ENCODE results near the gene NACA. TPM values are rescaled to one million over a fixed set of nuclear protein-coding genes. Genes with fewer than 3 reads are reported as not detected.
"Not testable (repeated sequence)": the region's sequence is repeated elsewhere in the genome, so short reads cannot be mapped to it uniquely, and the experiment has no call there.

The NACA gene
- total RNA-seq, 1 donor from 2014 or later = 811 TPM

DNA sequence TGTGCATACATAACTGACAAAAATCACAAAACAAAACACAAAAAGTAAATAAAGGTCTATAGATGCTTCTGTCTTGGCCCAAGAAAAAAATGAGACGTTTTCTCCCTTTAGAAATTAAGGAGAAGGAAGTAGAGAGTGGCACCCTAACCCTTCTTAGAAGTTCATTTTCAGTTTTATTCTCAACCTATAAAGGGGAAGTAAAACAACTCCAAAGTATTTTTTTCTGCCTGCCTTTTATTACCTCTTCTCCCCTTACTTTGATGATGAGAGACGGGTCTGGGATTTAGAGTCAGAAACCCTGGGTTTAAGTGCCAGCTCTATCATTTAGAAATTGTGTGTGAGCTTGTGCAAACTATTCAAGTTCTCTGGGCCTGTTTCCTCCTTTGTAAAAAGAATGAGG lies 24.3 kb upstream of the NACA start:
- TF ChIP-seq, protein P1, sequence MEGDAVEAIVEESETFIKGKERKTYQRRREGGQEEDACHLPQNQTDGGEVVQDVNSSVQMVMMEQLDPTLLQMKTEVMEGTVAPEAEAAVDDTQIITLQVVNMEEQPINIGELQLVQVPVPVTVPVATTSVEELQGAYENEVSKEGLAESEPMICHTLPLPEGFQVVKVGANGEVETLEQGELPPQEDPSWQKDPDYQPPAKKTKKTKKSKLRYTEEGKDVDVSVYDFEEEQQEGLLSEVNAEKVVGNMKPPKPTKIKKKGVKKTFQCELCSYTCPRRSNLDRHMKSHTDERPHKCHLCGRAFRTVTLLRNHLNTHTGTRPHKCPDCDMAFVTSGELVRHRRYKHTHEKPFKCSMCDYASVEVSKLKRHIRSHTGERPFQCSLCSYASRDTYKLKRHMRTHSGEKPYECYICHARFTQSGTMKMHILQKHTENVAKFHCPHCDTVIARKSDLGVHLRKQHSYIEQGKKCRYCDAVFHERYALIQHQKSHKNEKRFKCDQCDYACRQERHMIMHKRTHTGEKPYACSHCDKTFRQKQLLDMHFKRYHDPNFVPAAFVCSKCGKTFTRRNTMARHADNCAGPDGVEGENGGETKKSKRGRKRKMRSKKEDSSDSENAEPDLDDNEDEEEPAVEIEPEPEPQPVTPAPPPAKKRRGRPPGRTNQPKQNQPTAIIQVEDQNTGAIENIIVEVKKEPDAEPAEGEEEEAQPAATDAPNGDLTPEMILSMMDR (IDR thresholded peaks at IDR 0.05; ENCODE audit: unreplicated experiment) = no peak
- Mint-ChIP-seq H3K9me3 (ENCODE audit: low read depth) (no peaks in the 10 kb centered on the region), H3K36me3 (ENCODE audit: insufficient read depth) (peaks cover 5% of the 10 kb centered on the region), H3K4me1 (ENCODE audit: low read depth) (peaks cover 9% of the 10 kb centered on the region), H3K27me3 (no peaks in the 10 kb centered on the region), H3K27ac (no peak overlapping the region), H3K4me3 (ENCODE audit: low read depth) (no peak overlapping the region)
- DNase-seq (ENCODE audit: low spot score, unreplicated experiment) = no peak

DNA sequence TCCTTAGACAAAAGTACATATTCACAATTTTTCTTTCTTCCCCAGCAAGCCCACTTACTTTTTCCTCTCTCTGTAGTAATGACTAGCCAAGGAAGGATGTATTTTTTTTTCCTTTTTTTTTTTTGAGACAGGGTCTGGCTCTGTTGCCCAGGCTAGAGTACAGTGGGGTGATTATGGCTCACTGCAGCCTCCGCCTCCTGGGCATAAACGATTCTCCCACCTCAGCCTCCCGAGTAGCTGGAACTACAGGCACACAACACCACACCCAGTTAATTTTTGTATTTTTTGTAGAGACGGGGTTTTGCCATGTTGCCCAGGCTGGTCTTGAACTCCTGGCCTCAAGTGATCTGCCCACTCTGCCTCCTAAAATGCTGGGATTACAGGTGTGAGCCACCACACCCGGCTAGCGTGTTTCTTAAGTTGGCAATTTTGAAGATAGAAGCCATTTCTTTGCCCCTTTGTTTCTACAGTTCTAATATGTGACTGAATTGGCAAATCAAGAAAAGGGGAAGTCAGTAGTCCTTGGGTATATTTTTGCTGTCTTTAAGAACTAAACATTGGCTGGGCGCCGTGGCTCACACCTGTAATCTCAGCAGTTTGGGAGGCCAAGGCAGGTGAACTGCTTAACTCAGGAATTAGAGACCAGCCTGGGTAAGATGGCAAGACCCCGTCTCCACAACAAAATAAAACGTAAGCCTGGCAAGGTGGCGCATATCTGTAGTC lies 3.2 kb upstream of the NACA start:
- Mint-ChIP-seq H3K27ac (no peak overlapping the region), H3K36me3 (ENCODE audit: insufficient read depth) (peaks cover 1% of the 10 kb centered on the region), H3K27me3 (no peaks in the 10 kb centered on the region), H3K4me1 (ENCODE audit: low read depth) (peaks cover 12% of the 10 kb centered on the region), H3K4me3 (ENCODE audit: low read depth) (no peak overlapping the region), H3K9me3 (ENCODE audit: low read depth) (no peaks in the 10 kb centered on the region)
- DNase-seq (ENCODE audit: low spot score, unreplicated experiment) = no peak
- TF ChIP-seq, protein P1 (IDR thresholded peaks at IDR 0.05; ENCODE audit: unreplicated experiment) = no peak

DNA sequence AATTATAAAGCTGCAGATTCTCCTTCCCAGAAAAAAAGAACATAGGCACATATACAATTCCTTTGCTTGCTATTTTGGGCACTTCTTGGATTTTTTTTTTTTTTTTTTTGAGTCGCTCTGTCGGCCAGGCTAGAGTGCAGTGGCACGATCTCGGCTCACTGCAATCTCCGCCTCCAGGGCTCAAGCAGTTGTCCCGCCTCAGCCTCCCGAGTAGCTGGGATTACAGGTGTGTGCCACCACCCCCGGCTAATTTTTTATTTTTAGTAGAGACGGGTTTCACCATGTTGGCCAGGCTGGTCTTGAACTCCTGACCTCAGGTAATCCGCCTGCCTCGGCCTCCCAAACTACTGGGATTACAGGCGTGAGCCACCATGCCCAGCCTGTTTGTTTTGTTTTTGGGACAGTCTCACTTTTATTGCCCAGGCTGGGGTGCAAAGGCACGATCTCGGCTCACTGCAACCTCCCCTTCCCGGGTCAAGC lies 1.1 kb upstream of the NACA start:
- not testable (repeated sequence) for H3K36me3 Mint-ChIP-seq (ENCODE audit: insufficient read depth); DNase-seq (ENCODE audit: low spot score, unreplicated experiment); H3K27me3 Mint-ChIP-seq; H3K9me3 Mint-ChIP-seq (ENCODE audit: low read depth)
- H3K4me1 Mint-ChIP-seq (ENCODE audit: low read depth) = peaks cover 32% of the 10 kb centered on the region
- H3K4me3 Mint-ChIP-seq (ENCODE audit: low read depth) = peak overlapping the region; percentile 98
- H3K27ac Mint-ChIP-seq = peak overlapping the region; percentile 100

DNA sequence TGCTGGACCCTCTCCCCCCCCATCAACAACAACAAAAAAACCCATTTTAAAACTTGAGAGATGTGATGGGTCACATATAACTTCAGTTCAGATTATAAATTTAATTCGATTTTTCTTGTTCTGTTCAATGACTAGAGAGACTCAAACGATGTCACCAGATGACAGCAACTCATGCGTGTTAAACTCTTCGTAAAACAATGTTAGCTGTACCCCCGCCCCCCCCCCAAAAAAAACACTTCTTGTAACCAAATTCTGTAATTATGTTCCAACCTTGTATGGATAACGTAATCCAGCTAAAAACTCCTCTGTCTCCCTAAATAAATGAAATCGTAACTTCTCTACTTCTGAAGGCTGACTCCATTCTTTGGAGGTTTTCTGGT lies 614 bp upstream of the NACA start:
- Mint-ChIP-seq H3K9me3 (ENCODE audit: low read depth) (no peaks in the 10 kb centered on the region), H3K4me1 (ENCODE audit: low read depth) (peaks cover 37% of the 10 kb centered on the region), H3K36me3 (ENCODE audit: insufficient read depth) (peaks cover 8% of the 10 kb centered on the region), H3K27me3 (no peaks in the 10 kb centered on the region), H3K4me3 (ENCODE audit: low read depth) (peak overlapping the region; percentile 98), H3K27ac (peak overlapping the region; percentile 100)
- DNase-seq (ENCODE audit: low spot score, unreplicated experiment) = no peak
- TF ChIP-seq, protein P1 (IDR thresholded peaks at IDR 0.05; ENCODE audit: unreplicated experiment) = no peak

GRCh38 chr12:56724701-56724971 lies 463 bp downstream of the NACA start:
- Mint-ChIP-seq H3K4me3 (ENCODE audit: low read depth) (peak overlapping the region; percentile 98), H3K4me1 (ENCODE audit: low read depth) (peaks cover 47% of the 10 kb centered on the region), H3K36me3 (ENCODE audit: insufficient read depth) (peaks cover 19% of the 10 kb centered on the region), H3K9me3 (ENCODE audit: low read depth) (no peaks in the 10 kb centered on the region), H3K27ac (peak overlapping the region; percentile 100), H3K27me3 (no peaks in the 10 kb centered on the region)
- no peak for DNase-seq (ENCODE audit: low spot score, unreplicated experiment)
- TF ChIP-seq, protein P1 (IDR thresholded peaks at IDR 0.05; ENCODE audit: unreplicated experiment) = no peak
